Measurements from ENCODE around the gene ZNF268.
"Not testable (repeated sequence)": the region's sequence is repeated elsewhere in the genome, so short reads cannot be mapped to it uniquely, and the experiment has no call there.

ZNF268 gene

GRCh38 chr12:133236144-133236543, 54.8 kb downstream of the ZNF268 start:
- ATAC-seq, result no peak

GRCh38 chr12:133236556-133236955, 55.3 kb downstream of the ZNF268 start:
- no peak for ATAC-seq
- TF ChIP-seq ZNF70 (CRISPR knock-in tag; IDR thresholded peaks at IDR 0.05), result no peak

More at GRCh38 chr12:133236144-133236543, 54.8 kb downstream of the ZNF268 start:
- no peak for TF ChIP-seq SNAI2 (CRISPR knock-in tag; IDR thresholded peaks at IDR 0.05)
- TF ChIP-seq ESRRG (CRISPR knock-in tag; IDR thresholded peaks at IDR 0.05), result no peak
- no peak for TF ChIP-seq ZNF565 (CRISPR knock-in tag; conservative IDR thresholded peaks at IDR 0.05; ENCODE audit: low read depth)
- TF ChIP-seq TSHZ2 (CRISPR knock-in tag; IDR thresholded peaks at IDR 0.05), result no peak
- no peak for TF ChIP-seq ZFP3 (CRISPR knock-in tag; IDR thresholded peaks at IDR 0.05)
- TF ChIP-seq PATZ1 (CRISPR knock-in tag; IDR thresholded peaks at IDR 0.05; ENCODE audit: borderline replicate concordance), result no peak
- no peak for TF ChIP-seq ZNF8 (CRISPR knock-in tag; IDR thresholded peaks at IDR 0.05)
- TF ChIP-seq TCF4 (CRISPR knock-in tag; IDR thresholded peaks at IDR 0.05; ENCODE audit: borderline replicate concordance), result no peak
- TF ChIP-seq ARNTL (CRISPR knock-in tag; IDR thresholded peaks at IDR 0.05; ENCODE audit: borderline replicate concordance, low read depth), result no peak
- TF ChIP-seq ZC3H10 (CRISPR knock-in tag; IDR thresholded peaks at IDR 0.05), result no peak
- TF ChIP-seq OSR1 (CRISPR knock-in tag; IDR thresholded peaks at IDR 0.05), result no peak
- TF ChIP-seq POU6F1 (CRISPR knock-in tag; IDR thresholded peaks at IDR 0.05; ENCODE audit: borderline replicate concordance, low read depth), result no peak
- no peak for TF ChIP-seq CSRNP3 (CRISPR knock-in tag; IDR thresholded peaks at IDR 0.05)
- TF ChIP-seq TOX (CRISPR knock-in tag; IDR thresholded peaks at IDR 0.05; ENCODE audit: borderline replicate concordance), result no peak
- TF ChIP-seq GLIS3 (CRISPR knock-in tag; IDR thresholded peaks at IDR 0.05), result no peak
- TF ChIP-seq CREB5 (CRISPR knock-in tag; IDR thresholded peaks at IDR 0.05; ENCODE audit: low read depth), result no peak
- no peak for TF ChIP-seq ZNF70 (CRISPR knock-in tag; IDR thresholded peaks at IDR 0.05)
- no peak for TF ChIP-seq PPARA (CRISPR knock-in tag; IDR thresholded peaks at IDR 0.05; ENCODE audit: borderline replicate concordance)

- TF ChIP-seq ZFP30 (CRISPR knock-in tag; IDR thresholded peaks at IDR 0.05), result no peak
- TF ChIP-seq ZNF70 (CRISPR knock-in tag; IDR thresholded peaks at IDR 0.05), result no peak
- TF ChIP-seq CSRNP3 (CRISPR knock-in tag; IDR thresholded peaks at IDR 0.05), result no peak
- TF ChIP-seq RARB (CRISPR knock-in tag; IDR thresholded peaks at IDR 0.05), result no peak
- TF ChIP-seq ZNF8 (CRISPR knock-in tag; IDR thresholded peaks at IDR 0.05), result no peak
- TF ChIP-seq ZNF565 (CRISPR knock-in tag; conservative IDR thresholded peaks at IDR 0.05; ENCODE audit: low read depth), result no peak
- no peak for TF ChIP-seq OSR1 (CRISPR knock-in tag; IDR thresholded peaks at IDR 0.05)
- TF ChIP-seq ZC3H10 (CRISPR knock-in tag; IDR thresholded peaks at IDR 0.05), result no peak
- ATAC-seq, result no peak
Measured at GRCh38 chr12:133251732-133252131, 70.4 kb downstream of the ZNF268 start.

GRCh38 chr12:133255833-133256232, 74.5 kb downstream of the ZNF268 start:
- not testable (repeated sequence) for ATAC-seq
